Suprapubic skin (tissue), 4 donors: ENCODE results near the gene ABCC6.
"Not testable (repeated sequence)": the region's sequence is repeated elsewhere in the genome, so short reads cannot be mapped to it uniquely, and the experiment has no call there.

Source experiments
- EP300 ChIP-seq: sonication (generic); formaldehyde crosslinking; IDR thresholded peaks from one replicate; pipeline ENCODE4 v1.6.1; 2017; ENCODE audit warnings: antibody characterized with exemption
- POLR2A ChIP-seq, 2 donors: fragments of 450-650 bp; IDR thresholded peaks; one replicate each; pipeline ENCODE4 v1.6.1; 2017; ENCODE audit warnings: antibody characterized with exemption in 2 of 2, mild to moderate bottlenecking in 2 of 2, moderate library complexity in 2 of 2
- POLR2AphosphoS5 ChIP-seq, 3 donors: sonication (generic); formaldehyde crosslinking; IDR thresholded peaks; one replicate each; pipeline ENCODE4 v1.6.1; 2017; ENCODE audit warnings: antibody characterized with exemption in 3 of 3
- TF ChIP-seq, protein P1 (sequence below), 2 donors: fragments of 200-600 bp in 1 of 2; fragments of 450-650 bp in 1 of 2; sonication (generic) in 1 of 2; IDR thresholded peaks; one replicate each; pipeline ENCODE4 v1.5.1; 2016 to 2019; ENCODE audit warnings: antibody characterized with exemption in 2 of 2, mild to moderate bottlenecking in 1 of 2, moderate library complexity in 1 of 2

DNA sequence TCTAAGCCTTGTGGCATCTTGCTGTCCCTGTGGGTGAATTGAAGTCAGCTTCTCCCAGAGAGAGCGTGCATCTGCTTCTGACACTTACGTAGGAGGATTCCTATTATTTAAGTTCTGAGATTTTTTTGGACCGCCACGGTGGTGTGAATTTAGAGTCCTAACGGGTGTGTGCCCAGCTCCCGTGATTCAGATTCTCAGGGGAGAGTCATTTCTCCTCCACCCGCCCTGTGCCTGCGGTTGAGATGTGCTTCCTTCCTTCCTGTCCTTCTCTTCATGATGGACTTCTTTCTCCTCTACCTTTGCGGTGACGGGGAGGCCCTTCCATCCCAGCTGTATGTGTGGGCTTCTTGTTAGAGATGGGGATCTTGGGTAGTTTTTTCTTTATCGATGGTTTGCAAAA, 20.6 kb upstream of the ABCC6 start:
- TF ChIP-seq, protein P1, sequence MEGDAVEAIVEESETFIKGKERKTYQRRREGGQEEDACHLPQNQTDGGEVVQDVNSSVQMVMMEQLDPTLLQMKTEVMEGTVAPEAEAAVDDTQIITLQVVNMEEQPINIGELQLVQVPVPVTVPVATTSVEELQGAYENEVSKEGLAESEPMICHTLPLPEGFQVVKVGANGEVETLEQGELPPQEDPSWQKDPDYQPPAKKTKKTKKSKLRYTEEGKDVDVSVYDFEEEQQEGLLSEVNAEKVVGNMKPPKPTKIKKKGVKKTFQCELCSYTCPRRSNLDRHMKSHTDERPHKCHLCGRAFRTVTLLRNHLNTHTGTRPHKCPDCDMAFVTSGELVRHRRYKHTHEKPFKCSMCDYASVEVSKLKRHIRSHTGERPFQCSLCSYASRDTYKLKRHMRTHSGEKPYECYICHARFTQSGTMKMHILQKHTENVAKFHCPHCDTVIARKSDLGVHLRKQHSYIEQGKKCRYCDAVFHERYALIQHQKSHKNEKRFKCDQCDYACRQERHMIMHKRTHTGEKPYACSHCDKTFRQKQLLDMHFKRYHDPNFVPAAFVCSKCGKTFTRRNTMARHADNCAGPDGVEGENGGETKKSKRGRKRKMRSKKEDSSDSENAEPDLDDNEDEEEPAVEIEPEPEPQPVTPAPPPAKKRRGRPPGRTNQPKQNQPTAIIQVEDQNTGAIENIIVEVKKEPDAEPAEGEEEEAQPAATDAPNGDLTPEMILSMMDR (IDR thresholded peaks at IDR 0.05): not testable (repeated sequence)
- not testable (repeated sequence) for TF ChIP-seq POLR2A (IDR thresholded peaks at IDR 0.05); POLR2AphosphoS5 (IDR thresholded peaks at IDR 0.05); EP300
